ENCODE results near the gene CCNK.

The CCNK gene

DNA sequence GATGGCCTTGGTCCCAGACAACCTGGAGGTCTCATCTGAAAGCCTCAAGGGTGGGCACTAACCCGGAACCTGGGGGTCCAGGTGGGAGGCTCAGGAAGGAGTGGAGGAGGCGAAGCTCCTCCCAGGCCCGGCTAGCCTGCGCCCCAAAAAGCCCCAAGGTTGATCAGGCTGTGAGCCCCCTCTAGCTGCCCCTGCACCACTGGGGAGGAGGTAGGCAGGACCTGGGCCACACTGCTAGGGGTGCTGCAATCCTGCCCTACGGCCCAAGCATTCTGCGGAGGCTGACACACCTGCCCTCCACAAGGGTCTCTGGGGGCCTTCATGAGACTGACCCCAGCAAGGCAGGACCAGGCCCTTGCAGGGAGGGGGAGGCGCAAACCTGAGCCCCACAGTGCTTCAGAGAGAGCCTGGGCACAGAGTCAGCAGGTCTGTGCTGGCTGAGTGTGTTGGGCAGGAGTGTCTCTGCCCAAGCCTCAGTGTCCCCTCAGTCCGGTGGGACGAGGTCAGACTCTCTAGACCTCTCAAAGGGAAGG is 70.9 kb downstream of the CCNK start:
- no peak for DNase-seq (ENCODE audit: low read depth)

GRCh38 chr14:99552572-99553216 is 71.5 kb downstream of the CCNK start:
- DNase-seq (ENCODE audit: low read depth), result no peak

- no peak for DNase-seq (ENCODE audit: low read depth)
Observed at GRCh38 chr14:99554184-99554583, 73.0 kb downstream of the CCNK start.

- no peak for DNase-seq (ENCODE audit: low read depth)
Observed at GRCh38 chr14:99554757-99555531, 73.7 kb downstream of the CCNK start.

DNA sequence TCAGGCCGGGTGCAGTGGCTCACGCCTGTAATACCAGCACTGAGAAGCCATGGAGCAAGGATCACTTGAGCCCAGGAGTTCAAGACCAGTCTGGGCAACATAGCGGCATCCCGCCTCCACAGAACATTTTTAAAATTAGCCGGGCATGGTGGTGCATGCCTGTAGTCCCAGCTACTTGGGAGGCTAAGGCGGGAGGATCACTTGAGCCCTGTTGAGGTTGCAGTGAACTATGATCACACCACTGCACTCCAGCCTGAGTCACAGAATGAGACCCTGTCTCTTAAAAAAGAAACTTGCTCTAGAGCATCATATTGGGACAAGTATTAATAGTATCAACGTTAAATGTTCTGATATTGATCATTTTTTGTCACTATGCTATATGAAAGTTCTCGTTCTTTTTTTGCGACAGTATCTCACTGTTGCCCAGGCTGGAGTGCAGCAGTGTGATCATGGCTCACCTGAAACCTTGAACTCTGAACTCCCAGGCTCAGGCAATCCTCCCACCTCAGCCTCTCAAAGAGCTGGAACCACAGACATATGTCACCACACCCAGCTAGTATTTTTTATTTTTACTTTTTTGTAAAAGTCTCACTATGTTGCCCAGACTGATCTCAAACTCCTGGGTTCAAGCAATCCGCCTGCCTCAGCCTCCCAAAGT is 75.1 kb downstream of the CCNK start:
- DNase-seq (ENCODE audit: low read depth), result no peak

DNA sequence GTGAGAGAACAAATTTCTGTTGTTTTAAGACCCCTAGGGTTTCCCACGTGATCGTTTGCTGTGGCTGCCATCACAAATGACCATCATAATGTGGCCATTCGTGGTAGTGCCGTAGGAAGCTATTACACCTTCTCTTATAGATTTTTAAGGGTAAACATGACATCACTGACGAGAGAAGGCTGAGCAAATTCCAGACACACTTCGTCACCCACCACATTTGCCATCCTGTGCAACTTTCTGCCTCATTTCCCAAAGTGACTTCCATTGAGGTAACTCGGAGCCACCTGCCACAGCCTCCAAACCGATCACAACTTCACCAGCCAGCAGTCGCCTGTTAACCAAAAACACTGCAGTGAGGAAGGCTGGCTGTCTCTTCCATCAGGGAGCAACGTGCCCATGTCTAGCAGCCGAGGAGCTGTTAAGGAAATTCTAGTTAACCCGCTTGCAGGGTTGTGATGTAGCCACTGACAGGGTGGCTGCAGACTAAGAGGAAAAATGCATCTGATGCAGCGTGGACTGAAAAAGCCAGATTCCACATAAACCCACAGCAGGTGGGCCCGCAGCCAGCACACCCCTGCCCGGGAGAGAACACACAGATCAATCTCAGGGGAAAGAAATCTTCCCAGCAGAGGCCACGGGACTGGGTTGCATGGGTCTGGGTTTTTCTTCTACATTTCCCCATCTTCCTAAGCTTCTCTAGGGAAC is 78.2 kb downstream of the CCNK start:
- DNase-seq (ENCODE audit: low read depth), result no peak

DNA sequence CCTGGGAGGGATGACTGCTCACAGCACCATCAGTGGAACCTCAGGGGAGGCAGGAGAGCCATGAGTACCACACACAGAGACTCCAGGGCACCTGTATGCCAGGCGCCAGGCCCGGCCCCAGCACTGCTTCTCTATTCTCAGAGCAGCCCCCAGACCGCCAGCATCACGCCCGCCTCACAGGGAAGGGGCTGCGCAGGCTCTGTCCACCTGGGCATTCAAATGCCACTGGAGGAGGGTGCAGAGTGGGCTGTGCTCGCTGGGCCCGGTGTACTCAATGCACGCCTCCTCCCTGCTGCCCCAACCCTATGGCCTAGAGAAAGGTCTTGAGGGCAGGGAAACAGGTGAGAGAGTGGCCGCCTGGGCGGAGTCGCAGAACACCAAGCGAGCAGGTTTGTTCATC is 79.2 kb downstream of the CCNK start:
- DNase-seq (ENCODE audit: low read depth), result no peak

DNA sequence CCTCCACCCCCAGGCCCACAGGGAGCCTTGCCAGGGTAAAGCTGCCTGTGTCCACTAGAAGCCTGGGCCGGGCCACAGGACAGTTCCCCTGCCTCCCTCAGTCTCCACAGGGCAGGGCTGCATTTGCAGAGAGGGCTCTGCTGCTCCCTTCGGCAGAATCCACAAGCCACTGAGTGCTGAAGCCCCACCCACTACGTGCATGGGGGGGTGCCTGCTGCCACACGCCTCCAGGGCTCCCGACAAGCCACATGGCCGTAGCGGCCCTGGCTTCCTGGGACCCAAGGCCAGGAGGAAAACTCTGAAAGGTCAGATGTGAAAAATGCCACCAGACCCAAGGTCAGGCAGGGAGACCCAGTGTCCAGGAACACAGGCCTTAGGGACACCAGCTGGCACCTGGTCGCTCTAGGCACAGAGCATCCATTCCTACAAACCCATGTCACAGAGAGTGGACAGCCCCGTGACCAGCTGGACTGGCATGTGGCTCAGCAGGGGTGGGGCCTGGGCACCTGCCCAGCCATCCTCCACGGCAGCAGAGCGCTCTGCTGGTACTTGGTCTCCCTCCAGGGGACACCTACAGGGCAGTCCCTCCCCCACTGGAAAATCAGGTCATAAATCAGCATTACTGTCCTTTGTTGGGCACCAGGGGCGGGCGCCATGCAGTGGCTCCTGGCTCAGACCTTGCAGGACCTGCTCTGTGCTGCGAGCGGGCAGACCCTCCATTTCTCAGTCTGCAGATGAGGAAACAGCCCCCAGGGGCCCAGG is 79.9 kb downstream of the CCNK start:
- no peak for DNase-seq (ENCODE audit: low read depth)

- DNase-seq (ENCODE audit: low read depth), result no peak
Observed at GRCh38 chr14:99561864-99562263, 80.7 kb downstream of the CCNK start.

Measured in CMK (cell line).